ENCODE results near the gene PAK5.

GRCh38 chr20:9570612-9571011 lies 268.3 kb downstream of the PAK5 start:
- TF ChIP-seq CTCF (IDR thresholded peaks at IDR 0.05; ENCODE audit: insufficient read depth, low read length, poor library complexity, severe bottlenecking) (no peak), EZH2phosphoT487 (conservative IDR thresholded peaks at IDR 0.05; ENCODE audit: low read length) (no peak)

All from SU-DHL-6 (cell line).